ENCODE data around the gene RDX.
"Not testable (repeated sequence)": the region's sequence is repeated elsewhere in the genome, so short reads cannot be mapped to it uniquely, and the experiment has no call there.

RDX gene

GRCh38 chr11:110200836-110201235 lies 95.6 kb downstream of the RDX start:
- no peak for DNase-seq (ENCODE audit: low read depth in 1 of 2, low spot score in 1 of 2)

DNA sequence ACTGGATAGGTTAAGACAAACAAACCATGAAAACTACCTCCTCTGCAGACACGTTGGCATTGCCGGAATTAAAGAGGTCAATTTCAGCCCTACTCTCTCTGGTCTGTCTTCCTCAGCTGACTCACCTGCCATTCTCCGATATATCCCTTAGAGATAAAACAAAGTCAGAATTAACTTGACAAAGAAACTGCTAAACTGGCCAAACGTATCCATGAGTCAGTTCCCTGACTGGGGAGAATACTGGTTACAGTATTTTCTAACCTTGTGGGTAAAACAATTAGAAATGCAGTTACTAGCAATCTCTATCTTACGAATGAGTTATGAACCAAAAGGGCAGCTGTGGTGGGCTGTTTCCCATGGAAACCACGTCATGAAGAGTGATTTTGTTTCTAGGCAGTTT lies 96.2 kb downstream of the RDX start:
- no peak for DNase-seq (ENCODE audit: low read depth in 1 of 2, low spot score in 1 of 2)

DNA sequence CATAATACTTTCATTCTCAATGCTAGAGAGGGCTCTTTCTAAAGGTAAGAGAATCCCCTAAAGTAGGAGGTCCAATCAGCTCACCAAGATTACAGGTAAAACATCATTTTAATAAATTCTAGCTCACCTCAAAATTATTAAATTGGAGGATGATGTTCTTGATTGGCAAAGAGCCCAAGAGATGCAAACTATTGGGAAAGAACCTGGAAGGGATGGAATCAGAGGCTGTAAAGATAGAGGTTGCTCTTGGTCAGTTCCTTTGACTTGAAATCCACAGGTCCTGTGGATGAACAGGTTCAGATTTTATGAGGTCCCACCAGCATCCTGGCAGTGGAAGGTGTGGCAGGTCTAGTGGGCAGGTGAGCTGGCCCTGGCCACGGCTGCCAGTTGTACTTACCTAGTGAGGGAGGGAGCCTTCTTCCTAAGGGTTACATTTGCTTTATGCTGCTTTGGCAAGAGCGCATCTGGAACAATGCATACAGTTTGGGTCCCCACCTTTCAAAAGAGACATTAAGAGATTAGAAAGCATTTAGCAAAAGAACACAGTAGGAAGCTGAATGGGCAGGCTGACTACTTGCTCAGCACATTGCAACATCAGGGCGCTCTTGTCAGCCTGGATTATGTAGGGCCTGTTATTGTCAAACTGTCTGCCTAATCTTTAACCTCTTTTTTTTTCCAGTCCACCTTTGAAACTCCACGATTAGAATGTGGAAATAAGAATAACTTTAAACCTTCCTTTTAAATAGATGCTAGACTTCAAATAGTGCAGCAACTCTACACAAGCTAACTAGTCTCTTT lies 97.0 kb downstream of the RDX start:
- DNase-seq (ENCODE audit: low read depth in 1 of 2, low spot score in 1 of 2) = no peak

GRCh38 chr11:110198031-110198729 lies 98.2 kb downstream of the RDX start:
- no peak for DNase-seq (ENCODE audit: low read depth in 1 of 2, low spot score in 1 of 2)

DNA sequence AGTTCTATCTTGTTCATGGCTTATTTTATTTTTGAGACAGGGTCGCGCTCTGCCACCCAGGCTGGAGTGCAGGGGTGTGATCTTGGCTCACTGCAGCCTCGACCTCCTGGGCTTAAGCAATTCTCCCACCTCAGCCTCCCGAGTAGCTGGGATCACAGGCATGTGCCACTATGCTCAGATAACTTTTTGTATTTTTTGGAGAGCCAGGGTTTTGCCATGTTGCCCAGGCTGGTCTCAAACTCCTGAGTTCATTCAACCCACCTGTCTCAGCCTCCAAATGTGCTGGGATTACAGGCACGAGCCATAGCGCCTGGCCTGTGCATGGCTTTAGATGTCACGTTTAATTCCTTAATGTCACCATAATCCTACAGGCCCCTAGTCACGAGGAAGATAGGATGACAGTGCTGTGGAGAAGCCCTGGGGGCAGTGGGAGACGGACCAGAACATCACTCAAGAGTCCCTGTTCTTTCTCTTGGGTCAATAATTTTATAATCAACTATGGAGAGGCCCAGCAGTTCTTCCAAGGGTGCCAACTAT lies 99.5 kb downstream of the RDX start:
- no peak for DNase-seq (ENCODE audit: low read depth in 1 of 2, low spot score in 1 of 2)

DNA sequence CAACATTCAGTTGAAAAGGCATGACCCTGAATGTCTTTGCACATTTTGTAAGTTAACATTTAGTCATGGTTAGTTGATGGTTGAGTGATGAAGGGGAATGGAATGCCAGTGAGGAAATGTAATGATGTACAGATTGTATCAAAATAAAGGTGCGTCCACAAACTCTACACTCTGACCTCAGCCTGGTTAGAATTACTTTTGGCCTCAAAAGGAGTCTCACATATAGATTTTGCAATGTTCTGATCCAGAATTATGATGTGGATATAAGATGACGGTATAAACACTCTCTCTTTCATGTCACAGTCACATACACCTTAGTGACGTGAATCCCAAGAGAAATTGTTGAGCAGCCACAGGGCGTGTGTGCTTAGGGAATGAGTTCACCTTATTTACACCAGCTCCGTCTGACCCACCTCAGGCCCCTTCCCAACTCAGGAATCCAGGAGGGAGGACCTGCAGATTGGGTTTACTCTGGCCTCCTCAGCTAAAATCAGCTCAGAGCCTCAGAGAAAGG lies 100.1 kb downstream of the RDX start:
- DNase-seq (ENCODE audit: low read depth in 1 of 2, low spot score in 1 of 2) = no peak

DNA sequence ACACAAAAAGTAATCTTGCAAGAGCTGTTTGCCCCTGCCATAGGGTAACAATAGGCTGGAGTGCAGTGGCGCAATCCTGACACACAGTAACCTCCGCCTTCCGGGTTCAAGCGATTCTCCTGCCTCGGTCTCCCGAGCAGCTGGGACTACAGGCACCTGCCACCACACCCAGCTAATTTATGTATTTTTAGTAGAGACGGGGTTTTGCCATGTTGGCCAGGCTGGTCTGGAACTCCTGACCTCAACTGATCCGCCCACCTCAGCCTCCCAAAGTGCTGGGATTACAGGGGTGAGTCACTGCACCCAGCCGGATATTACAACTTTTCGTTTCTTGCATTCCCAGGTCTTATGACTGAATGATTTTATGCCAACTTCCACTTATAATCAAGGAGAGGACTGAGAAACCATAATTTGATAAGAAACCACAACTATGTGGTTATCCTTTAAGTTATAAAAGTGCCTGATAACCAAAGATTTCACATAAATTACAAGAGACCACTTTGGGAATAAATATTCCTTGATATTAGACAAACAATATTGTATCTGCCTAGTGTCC lies 102.1 kb downstream of the RDX start:
- not testable (repeated sequence) for DNase-seq (ENCODE audit: low read depth in 1 of 2, low spot score in 1 of 2)

- not testable (repeated sequence) for DNase-seq (ENCODE audit: low read depth in 1 of 2, low spot score in 1 of 2)
Observed at GRCh38 chr11:110192604-110193282, 103.7 kb downstream of the RDX start.

DNA sequence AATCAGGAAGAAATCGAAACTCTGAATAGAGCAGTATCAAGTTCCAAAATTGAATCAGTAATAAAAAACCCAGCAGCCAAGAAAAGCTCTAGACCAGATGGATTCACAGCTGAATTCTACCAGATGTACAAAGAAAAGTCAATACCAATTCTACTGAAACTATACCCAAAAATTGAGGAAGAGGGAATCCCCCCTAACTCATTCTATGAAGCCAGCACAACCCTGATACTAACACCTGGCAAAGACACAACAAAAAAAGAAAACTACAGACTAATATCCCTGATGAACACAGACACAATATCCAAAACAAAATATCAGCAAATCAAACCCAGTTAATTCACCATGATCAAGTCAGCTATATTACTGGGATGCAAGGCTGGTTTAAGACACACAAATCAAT lies 105.5 kb downstream of the RDX start:
- no peak for DNase-seq (ENCODE audit: low read depth in 1 of 2, low spot score in 1 of 2)

DNA sequence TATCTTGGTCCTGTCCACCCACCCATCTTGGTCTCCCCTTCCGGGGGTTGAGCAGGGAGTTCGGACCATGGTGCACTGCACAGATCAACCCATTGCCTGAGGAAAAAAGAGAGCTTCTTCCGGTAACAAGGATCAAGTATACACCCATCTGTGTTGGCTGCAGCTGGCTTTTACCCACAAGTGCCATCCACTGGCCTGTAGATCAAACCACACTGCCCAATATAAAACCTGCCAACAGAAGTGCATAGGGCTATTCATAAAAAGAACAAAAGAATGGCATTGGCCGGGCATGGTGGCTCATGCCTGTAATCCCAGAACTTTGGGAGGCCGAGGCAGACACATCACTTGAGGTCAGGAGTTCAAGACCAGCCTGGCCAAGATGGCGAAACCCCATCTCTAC lies 108.7 kb downstream of the RDX start:
- no peak for DNase-seq (ENCODE audit: low read depth in 1 of 2, low spot score in 1 of 2)

- DNase-seq (ENCODE audit: low read depth in 1 of 2, low spot score in 1 of 2) = no peak
Observed at GRCh38 chr11:110186867-110187266, 109.5 kb downstream of the RDX start.

- DNase-seq (ENCODE audit: low read depth in 1 of 2, low spot score in 1 of 2) = no peak
Observed at GRCh38 chr11:110186456-110186855, 110.0 kb downstream of the RDX start.

DNA sequence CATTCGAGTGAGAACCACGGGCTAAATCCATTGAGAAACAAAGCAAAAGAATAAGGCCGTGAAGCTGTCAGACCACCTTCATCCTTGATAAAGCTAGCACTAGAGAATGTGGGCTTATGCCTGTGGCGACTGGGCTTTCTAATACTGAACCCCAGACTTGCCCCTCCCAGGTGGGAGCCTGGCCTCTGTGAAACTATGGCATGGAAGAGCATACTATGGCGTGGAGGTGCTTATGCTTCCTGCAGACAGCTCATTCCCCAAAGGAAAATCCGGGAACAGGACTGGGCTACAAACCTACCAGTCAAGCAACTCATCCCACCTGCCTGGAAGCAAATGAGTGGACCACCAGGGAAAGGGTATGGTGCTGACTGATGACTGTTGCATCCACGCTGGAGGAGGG lies 110.8 kb downstream of the RDX start:
- DNase-seq (ENCODE audit: low read depth in 1 of 2, low spot score in 1 of 2) = no peak

DNA sequence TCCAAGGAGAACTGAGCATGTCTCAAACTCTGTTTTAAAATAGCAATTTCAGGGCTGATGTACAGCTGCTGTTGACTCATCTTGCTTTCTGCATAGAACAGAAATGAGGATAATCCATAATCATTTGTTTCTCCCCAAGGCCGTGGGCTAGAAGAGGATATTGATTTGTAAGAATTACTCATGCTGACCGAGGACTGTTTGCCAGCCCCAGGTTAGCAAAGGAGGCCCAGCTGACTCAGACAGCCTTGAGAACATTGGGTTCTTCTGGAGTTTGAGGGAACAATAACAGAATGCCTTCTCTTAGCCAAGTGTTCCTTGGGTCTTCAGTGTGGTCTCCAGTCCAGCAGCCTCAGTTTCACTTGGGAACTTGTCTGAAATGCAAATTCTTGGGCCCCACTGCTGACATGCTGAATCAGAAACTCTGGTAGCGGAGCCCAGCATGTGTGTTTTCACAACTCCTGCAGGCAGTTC lies 111.3 kb downstream of the RDX start:
- DNase-seq (ENCODE audit: low read depth in 1 of 2, low spot score in 1 of 2) = no peak

DNA sequence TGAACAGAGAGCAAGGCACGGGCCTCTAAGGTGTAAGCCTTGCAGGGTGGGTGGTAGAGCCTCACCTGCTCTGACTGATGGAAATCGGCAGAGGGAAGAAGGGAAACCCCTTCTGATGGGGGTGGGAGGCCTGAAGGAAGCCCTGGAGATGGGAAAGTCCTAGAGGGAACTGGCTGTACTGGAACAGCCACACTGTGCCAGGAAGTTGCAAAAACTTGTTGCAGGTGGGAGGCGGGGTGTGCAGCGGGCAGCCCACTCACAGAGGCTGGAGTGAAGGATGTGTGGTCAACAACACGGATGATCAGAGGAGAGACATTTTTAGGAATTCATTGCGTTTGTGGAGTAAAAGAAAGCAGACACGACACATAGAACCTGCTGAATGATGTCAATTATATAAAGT lies 112.0 kb downstream of the RDX start:
- DNase-seq (ENCODE audit: low read depth in 1 of 2, low spot score in 1 of 2) = no peak

DNA sequence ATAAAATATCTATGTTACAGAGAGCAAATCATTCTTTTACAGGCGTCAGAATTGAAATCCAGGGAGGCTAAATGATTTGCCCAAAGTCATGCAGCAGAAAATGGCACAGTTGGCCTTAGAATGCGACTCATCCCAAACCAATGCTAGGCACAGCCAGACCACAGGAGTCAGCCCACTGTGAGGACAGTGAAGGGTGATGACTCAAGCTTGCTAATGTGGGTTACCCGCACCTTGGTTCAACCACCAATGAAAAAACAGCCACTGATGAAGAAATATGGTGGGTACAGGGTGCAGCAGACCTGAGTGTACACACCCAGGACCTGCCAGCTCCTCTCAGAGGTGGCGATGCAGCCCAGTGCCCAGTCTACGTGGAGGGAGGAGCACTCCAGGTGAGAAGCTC lies 113.5 kb downstream of the RDX start:
- no peak for DNase-seq (ENCODE audit: low read depth in 1 of 2, low spot score in 1 of 2)

DNA sequence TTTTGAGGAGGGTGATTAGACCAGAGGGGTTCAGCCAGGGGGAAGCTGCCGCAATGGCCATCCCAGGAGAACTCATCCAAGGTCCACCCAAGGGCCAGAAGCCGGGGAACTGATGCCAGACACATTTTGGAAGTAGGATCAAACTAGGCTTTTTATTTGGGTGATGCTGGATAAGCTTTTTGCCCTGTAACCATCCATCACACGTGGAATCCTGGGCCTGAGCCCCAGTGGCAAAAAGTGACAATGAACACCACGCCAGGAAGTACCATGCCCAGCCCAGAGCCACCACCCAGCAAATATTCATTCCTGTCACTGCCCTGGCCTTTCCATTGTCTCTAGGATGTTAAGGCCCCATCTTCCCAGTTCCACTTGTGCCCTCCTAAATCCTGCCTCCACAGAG lies 117.3 kb downstream of the RDX start:
- no peak for DNase-seq (ENCODE audit: low read depth in 1 of 2, low spot score in 1 of 2)

GRCh38 chr11:110177086-110177456 lies 119.3 kb downstream of the RDX start:
- DNase-seq (ENCODE audit: low read depth in 1 of 2, low spot score in 1 of 2) = no peak

DNA sequence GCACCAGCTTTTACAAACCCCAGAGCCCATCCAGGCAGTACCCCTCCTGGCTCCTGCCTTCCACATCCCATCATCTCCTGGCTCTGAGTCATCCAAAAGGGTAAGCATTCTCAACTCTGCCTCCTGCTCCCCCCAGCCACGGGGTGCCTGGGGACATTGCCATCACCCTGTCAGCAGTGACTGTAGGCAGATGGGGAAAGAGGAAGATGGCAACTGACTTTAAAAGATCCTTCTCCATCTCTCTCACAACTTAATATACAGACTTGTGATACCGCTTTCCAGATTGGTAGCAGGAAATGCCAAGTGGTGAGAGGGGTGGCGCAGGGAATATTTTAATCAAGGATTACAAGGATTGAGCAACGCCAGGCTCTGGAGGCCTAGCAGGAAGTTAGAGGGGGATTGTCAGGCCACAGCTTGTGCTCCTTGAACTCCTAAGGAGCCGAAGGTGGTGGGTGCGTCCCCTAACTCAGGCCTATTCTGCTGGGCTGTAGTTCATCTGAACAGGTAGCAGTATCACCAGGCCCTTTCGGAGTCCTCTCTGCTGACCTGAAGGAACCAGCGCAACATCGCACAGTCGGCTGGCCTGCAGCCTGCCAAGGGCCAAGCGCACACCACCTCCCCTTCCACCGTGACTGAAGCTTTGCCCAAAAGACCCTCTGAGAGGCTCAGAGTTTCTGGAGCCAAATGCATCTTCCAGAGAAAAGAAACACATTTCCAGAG lies 119.9 kb downstream of the RDX start:
- DNase-seq (ENCODE audit: low read depth in 1 of 2, low spot score in 1 of 2) = no peak

- DNase-seq (ENCODE audit: low read depth in 1 of 2, low spot score in 1 of 2) = no peak
Observed at GRCh38 chr11:110174645-110175310, 121.6 kb downstream of the RDX start.
